ENCODE data around the gene SYTL3.
A peak's percentile ranks its signal among the peaks of the same experiment; 100 is the strongest.
"Not testable (repeated sequence)": the region's sequence is repeated elsewhere in the genome, so short reads cannot be mapped to it uniquely, and the experiment has no call there.

Gene SYTL3

GRCh38 chr6:158607411-158608170 is 42.3 kb upstream of the SYTL3 start:
- no peak overlapping the region for H3K4me3 ChIP-seq (ENCODE audit: low read length)
- no peak for DNase-seq (ENCODE audit: low read depth)
- no peak for TF ChIP-seq CTCF (IDR thresholded peaks at IDR 0.05; ENCODE audit: insufficient read depth, low read depth, low read length, missing control alignments)

GRCh38 chr6:158608221-158608620 is 41.6 kb upstream of the SYTL3 start:
- no peak overlapping the region for H3K4me3 ChIP-seq (ENCODE audit: low read length)
- no peak for TF ChIP-seq CTCF (IDR thresholded peaks at IDR 0.05; ENCODE audit: insufficient read depth, low read depth, low read length, missing control alignments)
- no peak for DNase-seq (ENCODE audit: low read depth)

GRCh38 chr6:158609455-158610155 is 40.2 kb upstream of the SYTL3 start:
- no peak overlapping the region for H3K4me3 ChIP-seq (ENCODE audit: low read length)
- DNase-seq (ENCODE audit: low read depth): no peak
- TF ChIP-seq CTCF (IDR thresholded peaks at IDR 0.05; ENCODE audit: insufficient read depth, low read depth, low read length, missing control alignments): no peak

- TF ChIP-seq CTCF (IDR thresholded peaks at IDR 0.05; ENCODE audit: insufficient read depth, low read depth, low read length, missing control alignments): no peak
- no peak overlapping the region for H3K4me3 ChIP-seq (ENCODE audit: low read length)
These were observed 39.4 kb upstream of the SYTL3 start for GRCh38 chr6:158610319-158610968.

GRCh38 chr6:158611039-158611438 is 38.8 kb upstream of the SYTL3 start:
- no peak overlapping the region for H3K4me3 ChIP-seq (ENCODE audit: low read length)
- TF ChIP-seq CTCF (IDR thresholded peaks at IDR 0.05; ENCODE audit: insufficient read depth, low read depth, low read length, missing control alignments): no peak
- DNase-seq (ENCODE audit: low read depth): no peak

More at GRCh38 chr6:158610319-158610968, 39.4 kb upstream of the SYTL3 start:
- no peak for DNase-seq (ENCODE audit: low read depth)

- TF ChIP-seq CTCF (IDR thresholded peaks at IDR 0.05; ENCODE audit: insufficient read depth, low read depth, low read length, missing control alignments): no peak
- peak; percentile 52 for DNase-seq (ENCODE audit: low read depth)
- no peak overlapping the region for H3K4me3 ChIP-seq (ENCODE audit: low read length)
These were observed 38.1 kb upstream of the SYTL3 start for GRCh38 chr6:158611541-158612370.

- not testable (repeated sequence) for DNase-seq (ENCODE audit: low read depth); H3K4me3 ChIP-seq (ENCODE audit: low read length)
These were observed 35.2 kb upstream of the SYTL3 start for GRCh38 chr6:158614606-158615005.

- not testable (repeated sequence) for DNase-seq (ENCODE audit: low read depth); H3K4me3 ChIP-seq (ENCODE audit: low read length)
These were observed 31.6 kb upstream of the SYTL3 start for GRCh38 chr6:158618289-158618688.
